GM12878 (cell line): ENCODE data around the gene ASF1B. TPM values are rescaled to one million over a fixed set of nuclear protein-coding genes. Genes with fewer than 3 reads are reported as not detected.

Experiments
- CEBPB ChIP-seq, 2 experiments: fragments of 150-350 bp in 1 of 2; IDR thresholded peaks; 2 replicates each; pipeline ENCODE4 v1.6.1; 2012 to 2014; ENCODE audit warnings: low read depth in 2 of 2, low read length in 2 of 2, borderline replicate concordance in 1 of 2, inconsistent platforms in 1 of 2
- CHD2 ChIP-seq: IDR thresholded peaks from 2 replicates; pipeline ENCODE4 v1.6.1; 2011; ENCODE audit warnings: low read depth, low read length, improper control_type of control experiment, borderline replicate concordance
- EP300 ChIP-seq, 2 experiments: fragments of 150-350 bp in 1 of 2; IDR thresholded peaks; 2 replicates each; pipeline ENCODE4 v1.6.1; 2011 to 2012; ENCODE audit warnings: low read depth in 2 of 2, low read length in 2 of 2, borderline replicate concordance in 1 of 2, improper control_type of control experiment in 1 of 2, inconsistent platforms in 1 of 2; ENCODE audit not compliant: control insufficient read depth in 1 of 2
- EZH2 ChIP-seq: IDR thresholded peaks from 2 replicates; pipeline ENCODE4 v1.6.1; 2012; ENCODE audit warnings: low read depth, mild to moderate bottlenecking, control low read depth, inconsistent platforms, low read length, borderline replicate concordance; ENCODE audit not compliant: control insufficient read depth
- GATAD2B ChIP-seq: fragments of 450-650 bp; conservative IDR thresholded peaks from 2 replicates; pipeline ENCODE4 v1.6.1; 2017; ENCODE audit warnings: low read depth, mild to moderate bottlenecking, moderate library complexity
- HCFC1 ChIP-seq: fragments of 150-350 bp; IDR thresholded peaks from 2 replicates; pipeline ENCODE4 v1.6.1; 2014; ENCODE audit warnings: low read length
- IKZF1 ChIP-seq: fragments of 450-650 bp; conservative IDR thresholded peaks from 2 replicates; pipeline ENCODE4 v1.6.1; 2017; ENCODE audit warnings: antibody characterized with exemption, mild to moderate bottlenecking
- IRF4 ChIP-seq: IDR thresholded peaks from 2 replicates; pipeline ENCODE4 v1.6.1; 2011; ENCODE audit warnings: low read depth, low read length
- LARP7 ChIP-seq: fragments of 450-650 bp; IDR thresholded peaks from 2 replicates; pipeline ENCODE4 v1.6.1; 2017; ENCODE audit warnings: mild to moderate bottlenecking
- MYB ChIP-seq: fragments of 150-350 bp; IDR thresholded peaks from 2 replicates; pipeline ENCODE4 v1.6.1; 2014; ENCODE audit warnings: mild to moderate bottlenecking, low read depth, low read length, borderline replicate concordance
- PML ChIP-seq: IDR thresholded peaks from 2 replicates; pipeline ENCODE4 v1.6.1; 2012; ENCODE audit warnings: low read length, inconsistent platforms
- RB1 ChIP-seq: fragments of 450-650 bp; formaldehyde crosslinking; IDR thresholded peaks from 2 replicates; pipeline ENCODE4 v1.6.1; 2017; ENCODE audit warnings: mild to moderate bottlenecking, borderline replicate concordance
- RFX5 ChIP-seq: IDR thresholded peaks from 2 replicates; pipeline ENCODE4 v1.6.1; 2011; ENCODE audit warnings: low read depth, low read length, improper control_type of control experiment
- STAT1 ChIP-seq: fragments of 450-650 bp; conservative IDR thresholded peaks from 2 replicates; pipeline ENCODE4 v1.6.1; 2014; ENCODE audit warnings: antibody characterized with exemption, mild to moderate bottlenecking
- SUZ12 ChIP-seq: fragments of 200-600 bp; sonication (generic); IDR thresholded peaks from one replicate; pipeline ENCODE4 v1.6.1; 2018; ENCODE audit warnings: antibody characterized with exemption, mild to moderate bottlenecking; ENCODE audit not compliant: unreplicated experiment
- WRNIP1 ChIP-seq: IDR thresholded peaks from 2 replicates; pipeline ENCODE4 v1.6.1; 2011; ENCODE audit warnings: low read depth, low read length, improper control_type of control experiment, borderline replicate concordance
- YBX1 ChIP-seq: fragments of 450-650 bp; IDR thresholded peaks from 2 replicates; pipeline ENCODE4 v1.6.1; 2016; ENCODE audit warnings: antibody characterized with exemption
- ZSCAN29 ChIP-seq: fragments of 450-650 bp; IDR thresholded peaks from 2 replicates; pipeline ENCODE4 v1.6.1; 2017; ENCODE audit warnings: mild to moderate bottlenecking, moderate library complexity
- polyA plus RNA-seq, 11 experiments: library from polyadenylated mRNA; depleted of rRNA in 4 of 11; unstranded in 6 of 11; stranded (reverse) in 5 of 11; fragments of >200 nt; fragmentation: Nextera tagmentation in 4 of 11; fragmentation: Illumina TruSeq in 1 of 11; extraction: Ambion mirVana in 4 of 11; extraction: Trizol in 1 of 11; gene quantifications; 1 replicate in 1 of 11; 2 replicates in 10 of 11; pipeline versions ENCODE4 v1.2.1 to v1.2.3, GENCODE V29; 2011 to 2016; ENCODE audit warnings: inconsistent platforms in 2 of 11, missing spikeins in 2 of 11, low read depth in 1 of 11
- total RNA-seq, 4 experiments: library from RNA; depleted of rRNA in 3 of 4; stranded (reverse); fragments of >200 nt in 3 of 4; fragmentation: Illumina TruSeq in 1 of 4; extraction: Trizol in 1 of 4; gene quantifications; 2 replicates each; pipeline versions ENCODE4 v1.2.1 to v1.2.3, GENCODE V29; 2013 to 2021
- TF ChIP-seq, protein P1 (sequence below): fragments of 450-650 bp; IDR thresholded peaks from 2 replicates; pipeline ENCODE4 v1.6.1; 2016; ENCODE audit warnings: mild to moderate bottlenecking
- TF ChIP-seq, protein P2 (sequence below): fragments of 450-650 bp; formaldehyde crosslinking; IDR thresholded peaks from 2 replicates; pipeline ENCODE4 v1.4.0; 2022; ENCODE audit warnings: mild to moderate bottlenecking, moderate library complexity
- TF ChIP-seq, protein P3 (sequence below): fragments of 450-650 bp; IDR thresholded peaks from 2 replicates; pipeline ENCODE4 v1.6.1; 2018; ENCODE audit warnings: borderline replicate concordance, mild to moderate bottlenecking; ENCODE audit not compliant: partially characterized antibody

The ASF1B gene
- total and polyA plus RNA-seq, 10 of the 15 experiments (the other 5 are each of a cell fraction or from before 2014, with no cell fraction given), result 10.4 to 217 (median 90.2) TPM

DNA sequence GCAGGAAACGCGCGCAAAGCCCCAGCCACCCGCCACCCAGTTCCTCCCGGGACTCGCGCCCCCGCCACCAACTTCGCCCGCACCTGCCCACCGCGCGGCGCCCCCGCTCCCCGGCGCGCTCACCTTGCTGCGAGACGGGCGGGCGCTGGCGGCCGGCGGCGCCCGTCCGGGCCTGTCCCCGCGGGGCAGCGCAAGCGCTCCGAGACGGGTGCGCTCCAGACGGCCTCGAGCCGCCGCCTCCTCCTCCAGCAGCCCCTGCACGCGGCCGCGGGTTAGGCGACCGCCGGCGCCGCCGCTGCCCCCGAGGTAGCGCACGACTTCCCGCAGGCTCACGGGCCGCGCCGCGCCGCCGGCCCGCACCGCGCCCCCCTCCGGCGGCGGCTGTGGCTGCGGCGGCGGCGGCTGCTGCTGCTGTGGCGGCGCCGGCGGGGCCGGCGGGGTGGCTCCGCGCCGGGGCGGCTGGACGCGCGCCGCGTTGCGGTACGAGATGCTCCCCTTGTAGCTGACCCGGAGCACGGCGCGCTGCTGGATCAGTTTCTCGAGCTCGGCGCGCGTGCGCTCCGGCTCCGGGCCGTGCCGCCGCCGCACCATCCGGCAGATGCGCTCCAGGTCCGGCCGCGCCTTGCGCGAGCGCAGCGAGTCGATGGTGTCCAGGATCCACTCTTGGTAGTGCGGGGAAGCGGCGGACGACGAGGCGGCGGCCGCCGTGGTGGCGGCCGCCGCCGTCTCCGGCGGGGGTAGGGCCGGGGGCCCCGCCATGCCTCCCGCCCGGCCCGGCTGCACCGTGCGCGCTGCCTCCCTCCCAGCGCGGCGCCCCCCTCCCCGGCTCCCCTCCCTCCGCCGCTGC, 46.5 kb downstream of the ASF1B start (continued):
- TF ChIP-seq WRNIP1, result no peak
- TF ChIP-seq RB1, result peak; percentile 35; the same call in 1 of the 2 replicates
- no peak for TF ChIP-seq EZH2
- TF ChIP-seq YBX1, result no peak
- no peak for TF ChIP-seq IRF4
- TF ChIP-seq EP300 (IDR thresholded peaks at IDR 0.05; ENCODE audit: borderline replicate concordance in 1 of 2, control insufficient read depth in 1 of 2, low read depth in 2 of 2, low read length in 2 of 2), result no peak
- peak; percentile 53 for TF ChIP-seq GATAD2B
- TF ChIP-seq IKZF1, result peak; percentile 78
- no peak for TF ChIP-seq PML
- TF ChIP-seq RFX5, result no peak
- TF ChIP-seq, protein P1, sequence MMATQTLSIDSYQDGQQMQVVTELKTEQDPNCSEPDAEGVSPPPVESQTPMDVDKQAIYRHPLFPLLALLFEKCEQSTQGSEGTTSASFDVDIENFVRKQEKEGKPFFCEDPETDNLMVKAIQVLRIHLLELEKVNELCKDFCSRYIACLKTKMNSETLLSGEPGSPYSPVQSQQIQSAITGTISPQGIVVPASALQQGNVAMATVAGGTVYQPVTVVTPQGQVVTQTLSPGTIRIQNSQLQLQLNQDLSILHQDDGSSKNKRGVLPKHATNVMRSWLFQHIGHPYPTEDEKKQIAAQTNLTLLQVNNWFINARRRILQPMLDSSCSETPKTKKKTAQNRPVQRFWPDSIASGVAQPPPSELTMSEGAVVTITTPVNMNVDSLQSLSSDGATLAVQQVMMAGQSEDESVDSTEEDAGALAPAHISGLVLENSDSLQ, result no peak
- TF ChIP-seq, protein P2, sequence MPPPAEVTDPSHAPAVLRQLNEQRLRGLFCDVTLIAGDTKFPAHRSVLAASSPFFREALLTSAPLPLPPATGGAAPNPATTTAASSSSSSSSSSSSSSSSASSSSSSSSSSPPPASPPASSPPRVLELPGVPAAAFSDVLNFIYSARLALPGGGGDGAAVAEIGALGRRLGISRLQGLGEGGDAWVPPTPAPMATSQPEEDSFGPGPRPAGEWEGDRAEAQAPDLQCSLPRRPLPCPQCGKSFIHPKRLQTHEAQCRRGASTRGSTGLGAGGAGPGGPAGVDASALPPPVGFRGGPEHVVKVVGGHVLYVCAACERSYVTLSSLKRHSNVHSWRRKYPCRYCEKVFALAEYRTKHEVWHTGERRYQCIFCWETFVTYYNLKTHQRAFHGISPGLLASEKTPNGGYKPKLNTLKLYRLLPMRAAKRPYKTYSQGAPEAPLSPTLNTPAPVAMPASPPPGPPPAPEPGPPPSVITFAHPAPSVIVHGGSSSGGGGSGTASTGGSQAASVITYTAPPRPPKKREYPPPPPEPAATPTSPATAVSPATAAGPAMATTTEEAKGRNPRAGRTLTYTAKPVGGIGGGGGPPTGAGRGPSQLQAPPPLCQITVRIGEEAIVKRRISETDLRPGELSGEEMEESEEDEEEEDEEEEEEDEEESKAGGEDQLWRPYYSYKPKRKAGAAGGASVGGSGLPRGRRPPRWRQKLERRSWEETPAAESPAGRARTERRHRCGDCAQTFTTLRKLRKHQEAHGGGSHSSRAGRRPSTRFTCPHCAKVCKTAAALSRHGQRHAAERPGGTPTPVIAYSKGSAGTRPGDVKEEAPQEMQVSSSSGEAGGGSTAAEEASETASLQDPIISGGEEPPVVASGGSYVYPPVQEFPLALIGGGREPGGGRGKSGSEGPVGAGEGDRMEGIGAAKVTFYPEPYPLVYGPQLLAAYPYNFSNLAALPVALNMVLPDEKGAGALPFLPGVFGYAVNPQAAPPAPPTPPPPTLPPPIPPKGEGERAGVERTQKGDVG (CRISPR knock-in tag), result no peak
- TF ChIP-seq, protein P3, sequence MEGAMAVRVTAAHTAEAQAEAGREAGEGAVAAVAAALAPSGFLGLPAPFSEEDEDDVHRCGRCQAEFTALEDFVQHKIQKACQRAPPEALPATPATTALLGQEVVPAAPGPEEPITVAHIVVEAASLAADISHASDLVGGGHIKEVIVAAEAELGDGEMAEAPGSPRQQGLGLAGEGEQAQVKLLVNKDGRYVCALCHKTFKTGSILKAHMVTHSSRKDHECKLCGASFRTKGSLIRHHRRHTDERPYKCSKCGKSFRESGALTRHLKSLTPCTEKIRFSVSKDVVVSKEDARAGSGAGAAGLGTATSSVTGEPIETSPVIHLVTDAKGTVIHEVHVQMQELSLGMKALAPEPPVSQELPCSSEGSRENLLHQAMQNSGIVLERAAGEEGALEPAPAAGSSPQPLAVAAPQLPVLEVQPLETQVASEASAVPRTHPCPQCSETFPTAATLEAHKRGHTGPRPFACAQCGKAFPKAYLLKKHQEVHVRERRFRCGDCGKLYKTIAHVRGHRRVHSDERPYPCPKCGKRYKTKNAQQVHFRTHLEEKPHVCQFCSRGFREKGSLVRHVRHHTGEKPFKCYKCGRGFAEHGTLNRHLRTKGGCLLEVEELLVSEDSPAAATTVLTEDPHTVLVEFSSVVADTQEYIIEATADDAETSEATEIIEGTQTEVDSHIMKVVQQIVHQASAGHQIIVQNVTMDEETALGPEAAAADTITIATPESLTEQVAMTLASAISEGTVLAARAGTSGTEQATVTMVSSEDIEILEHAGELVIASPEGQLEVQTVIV, result no peak
- TF ChIP-seq STAT1, result no peak
- no peak for TF ChIP-seq CEBPB (IDR thresholded peaks at IDR 0.05; ENCODE audit: borderline replicate concordance in 1 of 2, low read depth in 2 of 2, low read length in 2 of 2)
- peak; percentile 43; the same call in 1 of the 2 replicates for TF ChIP-seq LARP7
- no peak for TF ChIP-seq SUZ12
- 0 out of 2 replicates have a peak, but pooled peaks have one; percentile 37 for TF ChIP-seq ZSCAN29
- no peak for TF ChIP-seq MYB
- no peak for TF ChIP-seq HCFC1
- no peak for TF ChIP-seq CHD2
